H9 (cell line): Measurements from ENCODE around the gene MEPE. TPM values are rescaled to one million over a fixed set of nuclear protein-coding genes. Genes with fewer than 3 reads are reported as not detected.

ENCODE experiments used
- DNase-seq: peaks from one replicate; pipeline ENCODE4 v3.0.0-alpha.2; 2017
- H2AFZ ChIP-seq: one replicate; pipeline ENCODE4 v1.6.1; 2013; ENCODE audit warnings: mild to moderate bottlenecking, low read length, control low read depth, moderate library complexity
- H2AK5ac ChIP-seq: 2 replicates; pipeline ENCODE4 v1.6.1; 2013; ENCODE audit warnings: low read length, control low read depth, mixed read lengths; ENCODE audit not compliant: insufficient read length
- H2BK120ac ChIP-seq: one replicate; pipeline ENCODE4 v1.6.1; 2013; ENCODE audit warnings: low read depth, mild to moderate bottlenecking, low read length, control low read depth, inconsistent platforms; ENCODE audit not compliant: poor library complexity, severe bottlenecking
- H2BK12ac ChIP-seq: 2 replicates; pipeline ENCODE4 v1.6.1; 2013; ENCODE audit warnings: low read length, control low read depth, mixed read lengths, low read depth; ENCODE audit not compliant: insufficient read length
- H2BK15ac ChIP-seq: 2 replicates; pipeline ENCODE4 v1.6.1; 2013; ENCODE audit warnings: low read depth, low read length, control low read depth
- H2BK20ac ChIP-seq: one replicate; pipeline ENCODE4 v1.6.1; 2013; ENCODE audit warnings: low read depth, mild to moderate bottlenecking, low read length, control low read depth, inconsistent platforms; ENCODE audit not compliant: poor library complexity, severe bottlenecking
- H2BK5ac ChIP-seq: 2 replicates; pipeline ENCODE4 v1.6.1; 2013; ENCODE audit warnings: low read length, control low read depth, mixed read lengths; ENCODE audit not compliant: insufficient read length
- H3K14ac ChIP-seq: 2 replicates; pipeline ENCODE4 v1.6.1; 2013; ENCODE audit warnings: low read length, control low read depth; ENCODE audit not compliant: insufficient read depth
- H3K18ac ChIP-seq: 2 replicates; pipeline ENCODE4 v1.6.1; 2013; ENCODE audit warnings: low read depth, mild to moderate bottlenecking, mixed read lengths, low read length, control low read depth; ENCODE audit not compliant: insufficient read length
- H3K23ac ChIP-seq: 2 replicates; pipeline ENCODE4 v1.6.1; 2013; ENCODE audit warnings: low read length, control low read depth, mixed read lengths, low read depth; ENCODE audit not compliant: insufficient read length
- H3K23me2 ChIP-seq: 2 replicates; pipeline ENCODE4 v1.6.1; 2013; ENCODE audit warnings: low read depth, mild to moderate bottlenecking, mixed read lengths, low read length, control low read depth; ENCODE audit not compliant: insufficient read length, poor library complexity, severe bottlenecking
- H3K27ac ChIP-seq: 2 replicates; pipeline ENCODE4 v1.5.1; 2013; ENCODE audit warnings: low read length, control low read depth, mixed read lengths, low read depth; ENCODE audit not compliant: insufficient read length
- H3K27me3 ChIP-seq: 2 replicates; pipeline ENCODE4 v1.6.1; 2013; ENCODE audit warnings: low read length, control low read depth, inconsistent platforms; ENCODE audit not compliant: insufficient read depth
- H3K4ac ChIP-seq: 2 replicates; pipeline ENCODE4 v1.6.1; 2013; ENCODE audit warnings: low read depth, mild to moderate bottlenecking, control low read depth, inconsistent platforms, low read length, moderate library complexity
- H3K4me1 ChIP-seq: 2 replicates; pipeline ENCODE4 v1.6.1; 2013; ENCODE audit warnings: low read length, control low read depth, inconsistent platforms; ENCODE audit not compliant: insufficient read depth
- H3K4me2 ChIP-seq: 2 replicates; pipeline ENCODE4 v1.6.1; 2013; ENCODE audit warnings: low read length, control low read depth, mixed read lengths; ENCODE audit not compliant: insufficient read length, insufficient read depth
- H3K56ac ChIP-seq: 2 replicates; pipeline ENCODE4 v1.6.1; 2013; ENCODE audit warnings: low read depth, mild to moderate bottlenecking, mixed read lengths, low read length, control low read depth; ENCODE audit not compliant: insufficient read length
- H3K79me1 ChIP-seq: 2 replicates; pipeline ENCODE4 v1.6.1; 2013; ENCODE audit warnings: low read depth, mild to moderate bottlenecking, moderate library complexity, low read length, control low read depth, inconsistent platforms; ENCODE audit not compliant: insufficient read depth, poor library complexity, severe bottlenecking
- H3K79me2 ChIP-seq: 2 replicates; pipeline ENCODE4 v1.6.1; 2013; ENCODE audit warnings: low read length, control low read depth, inconsistent platforms; ENCODE audit not compliant: insufficient read depth
- H3K9ac ChIP-seq: 2 replicates; pipeline ENCODE4 v1.6.1; 2013; ENCODE audit warnings: low read length, control low read depth, mixed read lengths; ENCODE audit not compliant: insufficient read length; ENCODE audit errors: extremely low read depth
- H3K9me3 ChIP-seq: one replicate; pipeline ENCODE4 v1.6.1; 2013; ENCODE audit warnings: low read depth, low read length, inconsistent platforms; ENCODE audit not compliant: control insufficient read depth
- H3T11ph ChIP-seq: one replicate; pipeline ENCODE4 v1.6.1; 2013; ENCODE audit warnings: mild to moderate bottlenecking, low read length, control low read depth, inconsistent platforms
- H4K20me1 ChIP-seq: one replicate; pipeline ENCODE4 v1.6.1; 2013; ENCODE audit not compliant: control insufficient read depth, insufficient read length, insufficient read depth
- H4K5ac ChIP-seq: 2 replicates; pipeline ENCODE4 v1.6.1; 2013; ENCODE audit warnings: low read depth, mild to moderate bottlenecking, mixed read lengths, low read length, control low read depth; ENCODE audit not compliant: insufficient read length
- H4K8ac ChIP-seq: replicated peaks from 2 replicates; pipeline ENCODE4 v1.6.1; 2013; ENCODE audit warnings: low read length, control low read depth, mixed read lengths, low read depth; ENCODE audit not compliant: insufficient read length
- H4K91ac ChIP-seq: 2 replicates; pipeline ENCODE4 v1.6.1; 2013; ENCODE audit warnings: low read depth, mild to moderate bottlenecking, moderate library complexity, mixed read lengths, low read length, control low read depth; ENCODE audit not compliant: insufficient read length
- H3K27ac Mint-ChIP-seq, 3 experiments: 2 replicates in 2 of 3; 3 replicates in 1 of 3; pipeline ENCODE4 v1.8.0; 2020 to 2021; ENCODE audit warnings: mixed read lengths in 3 of 3, mild to moderate bottlenecking in 1 of 3, moderate library complexity in 1 of 3
- H3K27me3 Mint-ChIP-seq: 2 replicates; pipeline ENCODE4 v1.8.0; 2021; ENCODE audit warnings: low read depth, mild to moderate bottlenecking, moderate library complexity, mixed read lengths
- H3K36me3 Mint-ChIP-seq, 3 experiments: 2 replicates in 2 of 3; 3 replicates in 1 of 3; pipeline ENCODE4 v1.8.0; 2020 to 2021; ENCODE audit warnings: low read depth in 3 of 3, mixed read lengths in 3 of 3; ENCODE audit not compliant: insufficient read depth in 1 of 3
- H3K4me1 Mint-ChIP-seq, 2 experiments: 2 replicates each; pipeline ENCODE4 v1.8.0; 2020; ENCODE audit warnings: mixed read lengths in 2 of 2
- H3K4me3 Mint-ChIP-seq, 2 experiments: 2 replicates in 1 of 2; 3 replicates in 1 of 2; pipeline ENCODE4 v1.8.0; 2020 to 2021; ENCODE audit warnings: mild to moderate bottlenecking in 2 of 2, mixed read lengths in 2 of 2, moderate library complexity in 1 of 2
- H3K9me3 Mint-ChIP-seq, 2 experiments: 2 replicates in 1 of 2; 3 replicates in 1 of 2; pipeline ENCODE4 v1.8.0; 2020; ENCODE audit warnings: mild to moderate bottlenecking in 2 of 2, mixed read lengths in 2 of 2, moderate library complexity in 1 of 2
- WGBS: extraction: QIAGEN DNeasy Blood & Tissue Kit; methylation state at CpG from one replicate; pipeline ENCODE4 v1.1.7; 2013; ENCODE audit warnings: missing lambda C conversion rate, low lambda C conversion rate, mixed read lengths; ENCODE audit not compliant: insufficient read length; ENCODE audit errors: extremely low coverage; 5-methylcytosine and 5-hydroxymethylcytosine counted together
- total RNA-seq: library from RNA; stranded (reverse); gene quantifications from 2 replicates; pipeline ENCODE4 v1.2.1, GENCODE V29; 2021
- TF ChIP-seq, protein P1 (sequence below): fragments of 200-600 bp; sonication (generic); conservative IDR thresholded peaks from 3 replicates; pipeline ENCODE4 v1.8.0; 2021; ENCODE audit warnings: antibody characterized with exemption, mild to moderate bottlenecking

The MEPE gene
- total RNA-seq, 1 experiment from 2014 or later = not detected

DNA sequence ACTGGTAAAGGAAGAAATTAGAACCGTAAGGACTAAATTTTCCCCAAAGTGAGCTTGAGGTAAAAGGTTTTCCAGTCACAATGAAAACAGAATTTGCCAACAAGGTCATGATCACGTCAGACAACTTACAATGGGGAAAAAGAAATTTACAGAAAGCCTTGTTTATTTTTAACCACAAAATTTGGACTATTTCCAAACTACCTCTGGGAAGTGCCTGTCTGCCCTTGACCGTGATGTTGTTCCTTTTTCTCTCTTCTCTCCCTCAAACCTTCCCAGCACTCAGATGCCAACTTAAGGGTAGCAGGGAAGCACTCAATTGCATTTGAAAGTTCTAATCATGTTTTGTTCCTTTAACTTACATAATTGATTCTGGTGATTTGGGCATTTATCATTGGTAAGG, 32.5 kb downstream of the MEPE start:
- Histone ChIP-seq H3K79me2 (no peaks in the 10 kb centered on the region), H3T11ph (no peak overlapping the region), H3K56ac (no peak overlapping the region), H3K23ac (no peak overlapping the region), H2BK5ac (no peak overlapping the region), H4K8ac (no peak overlapping the region), H2BK120ac (no peak overlapping the region), H3K27me3 (no peaks in the 10 kb centered on the region), H4K91ac (no peak overlapping the region), H3K23me2 (no peaks in the 10 kb centered on the region), H2BK20ac (no peak overlapping the region), H3K9ac (no peak overlapping the region), H4K5ac (no peak overlapping the region), H2BK12ac (no peak overlapping the region), H4K20me1 (no peaks in the 10 kb centered on the region), H2BK15ac (no peak overlapping the region), H3K4ac (no peak overlapping the region), H3K79me1 (no peaks in the 10 kb centered on the region), H3K18ac (no peak overlapping the region), H3K4me1 (no peaks in the 10 kb centered on the region; the same call in 1 of the 2 replicates), H3K9me3 (no peaks in the 10 kb centered on the region), H3K14ac (no peak overlapping the region), H2AK5ac (no peak overlapping the region), H3K27ac (peak overlapping the region; percentile 86), H2AFZ (no peak overlapping the region), H3K4me2 (peak overlapping the region; percentile 58)
- peaks cover 38 to 47% of the 10 kb centered on the region in 2 experiments for H3K4me1 Mint-ChIP-seq
- no peak for DNase-seq
- peaks cover 11 to 16% of the 10 kb centered on the region in 2 experiments for H3K9me3 Mint-ChIP-seq
- H3K4me3 Mint-ChIP-seq = peak overlapping the region; percentile 40 to 68
- H3K27me3 Mint-ChIP-seq = no peaks in the 10 kb centered on the region
- H3K27ac Mint-ChIP-seq = peak overlapping the region; percentile 98 to 99 (median 98)
- peaks cover 4 to 26% (median 10%) of the 10 kb centered on the region in 3 experiments for H3K36me3 Mint-ChIP-seq
- WGBS = no CpG with 5 or more reads among the region's 3 CpGs
- TF ChIP-seq, protein P1, sequence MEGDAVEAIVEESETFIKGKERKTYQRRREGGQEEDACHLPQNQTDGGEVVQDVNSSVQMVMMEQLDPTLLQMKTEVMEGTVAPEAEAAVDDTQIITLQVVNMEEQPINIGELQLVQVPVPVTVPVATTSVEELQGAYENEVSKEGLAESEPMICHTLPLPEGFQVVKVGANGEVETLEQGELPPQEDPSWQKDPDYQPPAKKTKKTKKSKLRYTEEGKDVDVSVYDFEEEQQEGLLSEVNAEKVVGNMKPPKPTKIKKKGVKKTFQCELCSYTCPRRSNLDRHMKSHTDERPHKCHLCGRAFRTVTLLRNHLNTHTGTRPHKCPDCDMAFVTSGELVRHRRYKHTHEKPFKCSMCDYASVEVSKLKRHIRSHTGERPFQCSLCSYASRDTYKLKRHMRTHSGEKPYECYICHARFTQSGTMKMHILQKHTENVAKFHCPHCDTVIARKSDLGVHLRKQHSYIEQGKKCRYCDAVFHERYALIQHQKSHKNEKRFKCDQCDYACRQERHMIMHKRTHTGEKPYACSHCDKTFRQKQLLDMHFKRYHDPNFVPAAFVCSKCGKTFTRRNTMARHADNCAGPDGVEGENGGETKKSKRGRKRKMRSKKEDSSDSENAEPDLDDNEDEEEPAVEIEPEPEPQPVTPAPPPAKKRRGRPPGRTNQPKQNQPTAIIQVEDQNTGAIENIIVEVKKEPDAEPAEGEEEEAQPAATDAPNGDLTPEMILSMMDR = no peak
